Adrenal gland (tissue), 5 donors: Measurements from ENCODE around the gene NBR1.
"Not testable (repeated sequence)": the region's sequence is repeated elsewhere in the genome, so short reads cannot be mapped to it uniquely, and the experiment has no call there.

ENCODE experiments used
- POLR2A ChIP-seq, 2 donors: fragments of 450-650 bp; IDR thresholded peaks; one replicate each; pipeline ENCODE4 v1.6.1; 2017; ENCODE audit warnings: antibody characterized with exemption in 2 of 2, mild to moderate bottlenecking in 2 of 2, moderate library complexity in 1 of 2
- TF ChIP-seq, protein P1 (sequence below), 6 experiments: fragments of 450-650 bp in 4 of 6; fragments of 200-600 bp in 2 of 6; sonication (generic) in 1 of 6; IDR thresholded peaks; 1 replicate in 5 of 6; 2 replicates in 1 of 6; pipeline versions ENCODE4 v1.5.1 to v1.8.0; 2016 to 2021; ENCODE audit warnings: antibody characterized with exemption in 6 of 6, mild to moderate bottlenecking in 2 of 6, moderate library complexity in 1 of 6
- donor health status: DM: no; HTN: no; CAD: no.

DNA sequence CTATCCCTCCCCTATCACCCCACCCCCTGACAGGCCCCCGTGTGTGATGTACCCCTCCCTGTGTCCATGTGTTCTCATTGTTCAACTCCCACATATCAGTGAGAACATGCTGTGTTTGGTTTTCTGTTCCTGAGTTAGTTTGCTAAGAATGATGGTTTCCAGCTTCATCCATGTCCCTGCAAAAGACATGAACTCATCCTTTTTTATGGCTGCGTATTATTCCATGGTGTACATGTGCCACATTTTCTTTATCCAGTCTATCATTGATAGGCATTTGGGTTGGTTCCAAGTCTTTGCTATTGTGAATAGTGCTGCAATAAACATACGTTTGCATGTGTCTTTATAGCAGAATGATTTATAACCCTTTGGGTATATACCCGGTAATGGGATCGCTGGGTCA, 15.6 kb downstream of the NBR1 start:
- TF ChIP-seq, protein P1, sequence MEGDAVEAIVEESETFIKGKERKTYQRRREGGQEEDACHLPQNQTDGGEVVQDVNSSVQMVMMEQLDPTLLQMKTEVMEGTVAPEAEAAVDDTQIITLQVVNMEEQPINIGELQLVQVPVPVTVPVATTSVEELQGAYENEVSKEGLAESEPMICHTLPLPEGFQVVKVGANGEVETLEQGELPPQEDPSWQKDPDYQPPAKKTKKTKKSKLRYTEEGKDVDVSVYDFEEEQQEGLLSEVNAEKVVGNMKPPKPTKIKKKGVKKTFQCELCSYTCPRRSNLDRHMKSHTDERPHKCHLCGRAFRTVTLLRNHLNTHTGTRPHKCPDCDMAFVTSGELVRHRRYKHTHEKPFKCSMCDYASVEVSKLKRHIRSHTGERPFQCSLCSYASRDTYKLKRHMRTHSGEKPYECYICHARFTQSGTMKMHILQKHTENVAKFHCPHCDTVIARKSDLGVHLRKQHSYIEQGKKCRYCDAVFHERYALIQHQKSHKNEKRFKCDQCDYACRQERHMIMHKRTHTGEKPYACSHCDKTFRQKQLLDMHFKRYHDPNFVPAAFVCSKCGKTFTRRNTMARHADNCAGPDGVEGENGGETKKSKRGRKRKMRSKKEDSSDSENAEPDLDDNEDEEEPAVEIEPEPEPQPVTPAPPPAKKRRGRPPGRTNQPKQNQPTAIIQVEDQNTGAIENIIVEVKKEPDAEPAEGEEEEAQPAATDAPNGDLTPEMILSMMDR (IDR thresholded peaks at IDR 0.05), result not testable (repeated sequence)
- not testable (repeated sequence) for TF ChIP-seq POLR2A (IDR thresholded peaks at IDR 0.05)
